Ishikawa (cell line): ENCODE results near the gene GUCY2D.

Experiments
- CEBPB ChIP-seq: IDR thresholded peaks from 2 replicates; pipeline ENCODE4 v1.6.1; 2012
- EGR1 ChIP-seq: IDR thresholded peaks from 2 replicates; pipeline ENCODE4 v1.6.1; 2012
- RAD21 ChIP-seq: IDR thresholded peaks from 2 replicates; pipeline ENCODE4 v1.6.1; 2012; ENCODE audit warnings: low read depth

DNA sequence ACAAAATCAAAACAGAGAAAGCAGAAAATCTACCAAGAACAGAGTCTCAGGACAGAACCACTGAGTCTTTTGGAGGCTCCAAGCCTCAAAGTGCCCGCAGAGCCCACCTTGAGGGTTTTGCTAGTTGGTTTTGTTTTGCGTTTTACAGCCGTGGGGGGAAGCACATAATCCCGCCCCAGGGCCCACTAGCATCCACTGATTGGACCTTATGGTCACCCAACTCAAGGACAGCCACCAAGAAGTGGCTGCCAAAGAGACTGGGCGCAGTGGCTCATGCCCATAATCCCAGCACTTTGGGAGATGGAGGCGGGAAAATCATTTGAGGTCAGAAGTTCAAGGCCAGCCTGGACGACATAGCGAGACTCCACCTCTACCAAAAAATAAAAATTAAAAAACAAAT is 46.3 kb downstream of the GUCY2D start:
- TF ChIP-seq CEBPB = no peak
- TF ChIP-seq EGR1 = no peak
- no peak for TF ChIP-seq RAD21
